Spleen (tissue), 7 donors: ENCODE measurements around the gene STK10.

ENCODE experiments used
- CTCF ChIP-seq, 11 experiments: fragments of 200-600 bp in 7 of 11; fragments of 450-650 bp in 4 of 11; sonication (generic) in 4 of 11; IDR thresholded peaks in 8 of 11; conservative IDR thresholded peaks in 3 of 11; 1 replicate in 7 of 11; 2 replicates in 4 of 11; pipeline versions ENCODE4 v1.4.0 to v1.8.0; 2016 to 2021; ENCODE audit warnings: antibody characterized with exemption in 11 of 11, inconsistent platforms in 4 of 11, mild to moderate bottlenecking in 1 of 11
- POLR2A ChIP-seq, 3 donors: fragments of 450-650 bp; IDR thresholded peaks; one replicate each; pipeline ENCODE4 v1.5.1; 2017; ENCODE audit warnings: antibody characterized with exemption in 3 of 3, mild to moderate bottlenecking in 1 of 3
- POLR2AphosphoS5 ChIP-seq, 3 donors: sonication (generic); formaldehyde crosslinking; IDR thresholded peaks; one replicate each; pipeline ENCODE4 v1.5.1; 2017; ENCODE audit warnings: antibody characterized with exemption in 3 of 3
- donor health status: DM: no; HTN: no; CAD: no; lungs with moderate emphysema.
- donor health status: DM: no; HTN: no; CAD: no.
- donor health status: DM: no; HTN: no; CAD: no.

DNA sequence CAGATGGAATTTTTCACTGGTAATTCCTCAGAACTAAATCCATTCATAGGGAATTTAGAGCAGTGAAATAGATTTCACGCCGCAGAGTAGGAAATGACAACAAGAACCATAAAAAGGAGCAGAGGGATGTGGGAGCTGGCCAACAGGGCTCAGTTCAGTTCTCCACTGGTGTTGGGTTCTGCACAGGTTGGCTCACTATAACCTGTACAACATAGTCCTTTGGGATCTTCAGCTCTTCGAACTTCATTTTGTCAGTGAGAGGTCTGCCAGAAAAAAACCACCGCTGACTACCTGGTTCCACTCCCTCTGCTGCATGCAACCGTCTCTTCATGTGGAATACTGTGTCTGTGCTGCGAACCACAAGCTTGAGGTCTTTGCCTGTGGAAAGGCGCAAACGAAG is 23.7 kb upstream of the STK10 start:
- TF ChIP-seq CTCF (IDR thresholded peaks at IDR 0.05 in 8 of 11, conservative IDR thresholded peaks at IDR 0.05 in 3 of 11), result no peak
- TF ChIP-seq POLR2A (IDR thresholded peaks at IDR 0.05), result no peak
- no peak for TF ChIP-seq POLR2AphosphoS5 (IDR thresholded peaks at IDR 0.05)
